ENCODE results near the gene GSX2.

Gene GSX2

GRCh38 chr4:54077812-54078211, 22.2 kb upstream of the GSX2 start:
- DNase-seq (ENCODE audit: low read depth) = peak; percentile 52

DNA sequence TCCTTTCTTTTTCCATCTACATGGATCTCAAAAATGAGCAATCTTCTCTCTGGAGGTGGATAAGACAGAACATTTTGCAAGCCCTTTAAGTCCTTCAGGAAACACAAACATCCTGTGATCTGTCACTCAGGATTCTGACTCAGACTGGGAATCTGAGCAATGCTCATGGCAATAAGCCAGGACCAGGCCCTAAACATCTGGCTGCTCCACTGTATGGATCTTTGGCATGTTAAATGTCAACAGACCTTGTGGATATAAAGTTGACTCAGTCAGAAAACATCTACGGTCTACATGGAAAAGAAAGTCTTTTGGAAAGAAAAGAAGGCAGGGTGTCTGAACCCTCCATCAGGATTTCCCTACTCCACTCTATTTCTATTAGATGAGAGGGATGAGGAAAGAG, 17.8 kb upstream of the GSX2 start:
- peak; percentile 98 for DNase-seq (ENCODE audit: low read depth)

- peak; percentile 78 for DNase-seq (ENCODE audit: low read depth)
Measured at GRCh38 chr4:54085284-54085683, 14.7 kb upstream of the GSX2 start.

- DNase-seq (ENCODE audit: low read depth) = no peak
Measured at GRCh38 chr4:54089875-54090274, 10.1 kb upstream of the GSX2 start.

GRCh38 chr4:54090404-54090803, 9.6 kb upstream of the GSX2 start:
- DNase-seq (ENCODE audit: low read depth) = no peak

- no peak for DNase-seq (ENCODE audit: low read depth)
Measured at GRCh38 chr4:54090804-54091623, 8.9 kb upstream of the GSX2 start.

DNA sequence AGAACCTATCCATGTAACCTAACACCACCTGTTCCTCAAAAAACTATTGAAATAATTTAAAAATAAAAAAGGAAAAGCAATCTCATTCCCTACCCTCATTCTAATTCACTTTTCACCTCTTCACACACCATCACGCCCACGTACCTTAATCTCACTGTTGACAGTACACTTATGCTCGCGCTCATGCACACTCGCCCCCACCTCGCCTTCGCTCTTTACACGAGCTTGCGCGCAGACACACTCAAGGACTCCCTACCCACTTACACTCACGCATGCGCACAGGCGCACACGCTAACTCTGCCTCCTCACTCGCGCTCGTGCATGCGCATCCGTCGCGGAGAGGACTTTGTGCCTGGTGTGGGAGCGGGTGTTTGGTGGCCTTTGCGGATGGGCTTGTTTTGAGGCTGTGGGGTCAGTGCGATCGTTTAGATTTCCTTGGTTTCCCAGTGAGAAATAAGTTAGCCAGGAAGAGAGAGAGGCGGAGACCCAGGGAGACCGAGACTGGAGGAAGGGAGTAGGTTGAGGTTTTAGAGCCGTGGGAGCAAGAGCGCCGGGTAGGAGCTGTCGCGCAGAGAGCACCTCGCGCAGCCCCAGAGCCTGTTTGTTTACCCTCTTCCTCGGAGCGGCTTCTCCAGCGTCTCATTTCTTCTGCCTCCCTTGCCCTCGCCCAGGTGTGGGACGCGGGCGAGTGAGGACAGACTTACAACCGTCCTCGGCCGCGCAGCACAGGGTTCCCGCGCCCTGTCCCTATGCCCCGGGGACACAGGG, 8.1 kb upstream of the GSX2 start:
- no peak for DNase-seq (ENCODE audit: low read depth)

DNA sequence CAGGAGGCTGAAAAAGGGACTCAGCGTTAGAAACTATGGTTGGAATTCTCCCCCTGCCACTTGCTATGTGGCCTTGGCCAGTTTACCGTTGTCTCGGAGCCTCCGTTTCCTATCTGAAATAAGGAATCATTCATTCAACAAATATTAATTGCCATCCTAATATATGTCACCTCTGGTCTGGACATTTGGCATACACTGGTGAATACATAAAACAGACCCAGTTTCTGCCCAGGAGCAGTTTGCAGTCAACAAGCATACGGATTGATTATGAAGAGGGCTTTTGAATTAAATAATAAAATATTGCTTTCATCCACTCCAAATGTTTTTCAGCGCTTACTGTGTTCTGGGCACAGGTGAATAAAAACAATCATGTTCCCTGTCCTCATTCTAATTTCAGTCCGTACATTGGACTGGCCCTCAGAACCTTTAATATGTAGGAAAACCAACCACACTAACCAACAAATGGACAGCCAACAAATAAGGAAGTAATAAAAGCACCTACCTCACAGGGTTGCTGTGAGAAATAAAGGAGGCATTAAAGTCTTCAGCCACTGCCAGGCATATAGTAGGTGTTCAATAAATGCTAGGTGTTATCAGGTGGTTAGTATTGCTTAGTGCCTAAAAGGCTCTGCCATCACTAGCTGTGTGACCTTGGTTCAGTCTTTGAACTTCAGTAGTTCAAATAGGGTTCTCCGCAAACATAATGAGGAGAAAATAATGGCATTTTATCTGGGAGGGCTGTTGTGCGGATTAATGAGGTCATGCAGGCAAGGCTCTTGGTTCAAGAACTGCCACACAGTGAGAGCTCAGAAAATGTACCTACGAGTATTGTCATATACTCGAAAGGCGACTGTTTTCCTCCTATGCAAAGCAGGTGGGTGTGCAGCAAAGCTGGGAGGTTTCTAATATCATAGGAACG, 7.3 kb upstream of the GSX2 start:
- no peak for DNase-seq (ENCODE audit: low read depth)

- no peak for DNase-seq (ENCODE audit: low read depth)
Measured at GRCh38 chr4:54093324-54094240, 6.4 kb upstream of the GSX2 start.

GRCh38 chr4:54094451-54094850, 5.5 kb upstream of the GSX2 start:
- DNase-seq (ENCODE audit: low read depth) = no peak

DNA sequence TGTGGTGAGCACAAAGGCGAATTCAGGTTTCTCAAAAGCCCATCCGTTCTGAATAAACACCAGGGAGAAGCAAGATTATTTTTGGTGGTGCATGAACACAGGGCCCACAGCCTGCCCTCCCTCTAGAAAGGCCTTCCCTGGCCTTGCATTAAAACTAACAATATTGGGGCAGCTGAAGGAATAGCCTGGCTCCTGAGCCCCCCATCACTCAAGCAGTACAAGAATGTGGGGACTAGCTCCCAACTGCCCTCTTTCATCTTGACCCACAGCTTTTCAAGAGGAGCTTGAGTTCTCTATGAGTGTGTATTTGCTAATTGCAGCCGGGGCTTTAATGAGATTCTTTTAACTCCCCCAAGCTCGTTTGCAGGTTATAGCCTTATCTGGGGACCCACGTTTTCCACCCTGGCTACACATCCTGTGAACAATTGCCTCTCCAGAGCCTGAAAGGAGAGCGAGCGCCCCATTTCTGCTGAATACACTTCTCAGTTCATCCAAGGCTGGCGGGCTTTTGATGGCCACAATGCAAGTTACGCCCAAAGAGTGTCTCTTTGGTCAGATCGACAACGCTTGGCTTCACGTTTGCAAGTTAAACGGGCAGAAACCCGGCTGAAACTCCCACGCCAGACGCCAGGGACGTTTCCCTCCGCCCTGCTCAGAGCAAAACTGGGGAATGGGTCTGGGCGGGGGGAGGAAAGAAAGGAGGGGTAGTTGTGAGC, 4.7 kb upstream of the GSX2 start:
- no peak for DNase-seq (ENCODE audit: low read depth)

DNA sequence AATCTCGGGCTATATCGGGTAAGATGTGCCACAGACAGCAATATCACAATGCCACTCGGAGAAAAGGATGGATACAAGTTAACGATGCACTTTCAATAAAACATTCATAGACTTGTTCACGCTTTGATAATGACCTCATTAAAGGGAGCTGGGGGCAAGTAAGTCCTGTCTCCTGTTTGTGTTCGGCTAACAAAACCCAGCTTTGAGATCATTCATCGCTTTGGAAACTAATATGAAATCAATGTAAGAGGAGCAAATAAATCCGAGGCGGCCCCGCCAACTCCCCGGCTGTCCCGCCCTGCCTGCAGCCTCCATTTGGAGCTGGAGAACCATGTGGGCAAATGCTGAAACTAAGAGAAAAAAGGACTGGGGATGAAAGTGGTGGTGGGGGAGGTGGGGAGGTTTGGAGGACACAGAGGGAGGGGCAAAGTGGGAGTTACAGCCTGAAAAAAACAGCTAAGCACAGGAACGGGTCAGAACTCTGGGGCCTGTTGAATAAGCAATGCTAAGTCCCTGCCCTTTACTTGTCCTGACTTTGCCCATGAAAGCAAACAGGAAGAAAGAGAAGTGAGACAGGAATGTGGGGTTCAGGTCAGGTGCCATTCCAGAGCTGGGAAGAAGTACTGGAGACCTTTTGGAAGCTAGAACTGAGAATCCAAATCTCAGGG, 3.5 kb upstream of the GSX2 start:
- DNase-seq (ENCODE audit: low read depth) = no peak

GRCh38 chr4:54097152-54097551, 2.8 kb upstream of the GSX2 start:
- DNase-seq (ENCODE audit: low read depth) = no peak

DNA sequence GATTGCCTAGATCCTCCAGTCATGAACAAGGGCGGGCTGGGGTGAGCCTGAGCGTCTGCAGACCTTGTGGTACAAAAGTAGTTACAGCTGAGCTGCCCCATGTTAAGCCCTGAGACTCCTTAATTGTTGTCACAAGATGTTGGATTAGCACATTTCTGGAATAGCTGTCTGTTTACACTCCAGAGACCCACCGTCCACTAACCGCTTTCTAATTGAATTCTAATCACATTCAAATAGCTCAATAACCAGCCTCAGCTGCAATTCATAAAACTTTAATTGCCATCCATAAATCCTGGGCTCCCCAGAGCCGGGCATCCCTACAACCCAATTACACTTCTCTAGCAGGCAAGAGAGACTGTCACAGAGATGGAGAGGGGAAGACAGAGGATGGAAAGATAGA, 1.6 kb upstream of the GSX2 start:
- DNase-seq (ENCODE audit: low read depth) = no peak

GRCh38 chr4:54099287-54099747, 646 bp upstream of the GSX2 start:
- no peak for DNase-seq (ENCODE audit: low read depth)

DNA sequence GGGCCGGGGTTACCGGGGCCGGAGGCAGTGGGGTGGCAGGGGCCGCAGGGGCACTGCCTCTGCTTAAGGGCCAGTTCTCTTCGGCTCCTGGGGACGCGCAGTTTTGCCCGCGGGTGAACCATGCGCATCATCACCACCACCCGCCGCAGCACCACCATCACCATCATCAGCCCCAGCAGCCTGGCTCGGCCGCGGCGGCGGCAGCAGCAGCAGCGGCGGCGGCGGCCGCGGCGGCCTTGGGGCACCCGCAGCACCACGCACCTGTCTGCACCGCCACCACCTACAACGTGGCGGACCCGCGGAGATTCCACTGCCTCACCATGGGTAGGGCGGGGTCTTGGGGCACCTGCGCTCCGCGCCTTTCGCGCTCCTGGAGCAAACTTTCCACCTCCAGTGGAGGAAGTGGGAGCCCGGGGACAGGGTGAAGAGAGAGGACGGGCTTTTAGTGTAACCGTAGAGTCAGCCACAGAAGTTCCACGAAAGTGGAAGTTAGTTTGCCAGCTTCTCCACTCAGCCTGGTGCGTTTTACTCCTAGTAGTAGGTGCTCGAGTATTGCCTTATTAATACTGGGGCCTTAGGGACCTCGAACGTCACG, 729 bp downstream of the GSX2 start:
- no peak for DNase-seq (ENCODE audit: low read depth)

- no peak for DNase-seq (ENCODE audit: low read depth)
Measured at GRCh38 chr4:54101190-54102041, 1.5 kb downstream of the GSX2 start.

- DNase-seq (ENCODE audit: low read depth) = no peak
Measured at GRCh38 chr4:54102531-54103106, 2.7 kb downstream of the GSX2 start.

Data from HS-5 (cell line).